Measurements from ENCODE around the gene CDC42EP5.

Gene CDC42EP5

DNA sequence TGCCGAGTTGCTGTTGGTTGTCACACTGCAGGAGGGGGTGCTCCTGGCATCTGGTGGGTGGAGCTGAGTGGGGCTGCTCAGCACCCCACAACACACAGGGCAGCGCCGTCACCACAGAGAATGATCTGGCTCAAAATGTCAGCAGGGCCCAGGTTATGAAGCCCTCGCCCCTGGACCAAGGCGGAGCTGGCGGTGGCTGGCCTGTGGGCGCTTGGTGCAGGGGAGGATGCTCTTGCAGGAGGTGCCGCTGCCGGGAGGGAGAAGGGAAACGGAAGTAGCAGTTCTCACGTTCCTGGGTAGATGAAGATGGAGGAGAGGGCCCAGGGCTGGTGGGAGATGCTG is 38.3 kb downstream of the CDC42EP5 start:
- Histone ChIP-seq H3K4me1 (ENCODE audit: control insufficient read depth, insufficient read depth, low read length, poor library complexity, severe bottlenecking) (peaks cover 13% of the 10 kb centered on the region), H3K27me3 (replicated peaks; ENCODE audit: control insufficient read depth, insufficient read depth, low read length, poor library complexity, severe bottlenecking) (peaks cover 2% of the 10 kb centered on the region), H3K27ac (ENCODE audit: insufficient read depth, low read length, poor library complexity, severe bottlenecking) (no peak overlapping the region), H3K4me3 (ENCODE audit: insufficient read depth, low read depth, low read length, poor library complexity, severe bottlenecking) (no peak overlapping the region), H3K9me3 (ENCODE audit: control insufficient read depth, low read length) (no peaks in the 10 kb centered on the region), H3K36me3 (ENCODE audit: control insufficient read depth, insufficient read depth, low read length) (peaks cover 5% of the 10 kb centered on the region)
- DNase-seq: no peak

DNA sequence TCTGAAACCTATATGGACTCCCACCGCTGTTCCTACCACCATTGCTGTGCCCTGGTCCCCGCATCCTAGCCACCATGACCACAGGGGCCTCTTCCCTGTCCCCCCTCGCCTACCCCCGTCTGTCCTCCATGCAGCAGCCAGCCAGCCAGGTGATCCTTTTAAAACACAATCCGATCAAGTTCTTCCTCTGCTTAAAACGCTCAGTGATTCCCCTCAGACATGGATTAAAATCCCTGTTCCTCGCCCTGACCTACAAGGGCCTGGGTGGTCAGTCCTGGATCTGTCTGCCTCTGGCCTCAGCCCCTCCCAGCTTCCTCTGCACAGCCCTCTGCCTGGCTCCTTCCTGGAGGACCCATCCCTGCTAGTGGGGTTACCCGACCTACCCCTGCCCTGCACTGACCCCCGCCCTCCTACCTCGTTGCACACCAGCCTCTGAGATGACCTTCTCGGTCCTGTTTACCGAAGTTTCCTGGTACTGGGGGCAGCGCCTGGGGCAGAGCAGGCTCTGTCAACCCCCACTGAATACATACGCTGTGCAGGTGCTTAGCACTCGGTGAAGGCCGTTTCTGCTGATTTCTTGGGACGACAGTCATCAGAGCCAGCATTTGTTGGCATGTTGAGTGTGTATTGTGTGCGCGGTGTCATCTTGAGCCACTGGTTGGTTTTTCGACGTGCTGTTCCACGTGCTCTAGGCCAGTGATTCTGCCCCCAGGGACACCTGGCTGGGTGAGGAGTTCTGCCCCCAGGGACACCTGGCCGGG is 38.8 kb downstream of the CDC42EP5 start:
- no peak for DNase-seq
- Histone ChIP-seq H3K4me3 (ENCODE audit: insufficient read depth, low read depth, low read length, poor library complexity, severe bottlenecking) (no peak overlapping the region), H3K27ac (ENCODE audit: insufficient read depth, low read length, poor library complexity, severe bottlenecking) (no peak overlapping the region), H3K4me1 (ENCODE audit: control insufficient read depth, insufficient read depth, low read length, poor library complexity, severe bottlenecking) (peaks cover 13% of the 10 kb centered on the region), H3K27me3 (replicated peaks; ENCODE audit: control insufficient read depth, insufficient read depth, low read length, poor library complexity, severe bottlenecking) (peaks cover 7% of the 10 kb centered on the region), H3K9me3 (ENCODE audit: control insufficient read depth, low read length) (no peaks in the 10 kb centered on the region), H3K36me3 (ENCODE audit: control insufficient read depth, insufficient read depth, low read length) (peaks cover 5% of the 10 kb centered on the region)

DNA sequence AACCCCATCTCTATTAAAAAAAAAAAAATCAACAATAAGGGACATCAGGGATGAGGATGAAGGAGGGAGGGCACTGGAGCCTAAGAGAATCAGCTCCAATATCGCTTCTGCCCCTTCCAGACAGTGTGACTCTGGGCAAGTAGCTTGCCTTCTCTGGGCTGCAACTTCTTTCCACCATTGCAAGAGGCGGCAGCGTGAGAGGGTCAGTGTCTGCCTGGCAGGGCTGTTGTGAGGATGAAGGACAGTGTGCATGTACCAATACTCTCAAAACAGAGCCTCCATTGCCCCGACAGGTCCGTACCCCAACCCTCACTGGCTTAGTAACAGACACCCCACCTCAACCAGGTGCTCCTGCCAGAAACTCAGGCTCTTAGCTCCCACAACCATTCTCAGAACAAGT is 39.4 kb downstream of the CDC42EP5 start:
- Histone ChIP-seq H3K9me3 (ENCODE audit: control insufficient read depth, low read length) (no peaks in the 10 kb centered on the region), H3K4me3 (ENCODE audit: insufficient read depth, low read depth, low read length, poor library complexity, severe bottlenecking) (no peak overlapping the region), H3K27ac (ENCODE audit: insufficient read depth, low read length, poor library complexity, severe bottlenecking) (no peak overlapping the region), H3K4me1 (ENCODE audit: control insufficient read depth, insufficient read depth, low read length, poor library complexity, severe bottlenecking) (peaks cover 13% of the 10 kb centered on the region), H3K27me3 (replicated peaks; ENCODE audit: control insufficient read depth, insufficient read depth, low read length, poor library complexity, severe bottlenecking) (peaks cover 13% of the 10 kb centered on the region), H3K36me3 (ENCODE audit: control insufficient read depth, insufficient read depth, low read length) (peaks cover 5% of the 10 kb centered on the region)
- no peak for DNase-seq

DNA sequence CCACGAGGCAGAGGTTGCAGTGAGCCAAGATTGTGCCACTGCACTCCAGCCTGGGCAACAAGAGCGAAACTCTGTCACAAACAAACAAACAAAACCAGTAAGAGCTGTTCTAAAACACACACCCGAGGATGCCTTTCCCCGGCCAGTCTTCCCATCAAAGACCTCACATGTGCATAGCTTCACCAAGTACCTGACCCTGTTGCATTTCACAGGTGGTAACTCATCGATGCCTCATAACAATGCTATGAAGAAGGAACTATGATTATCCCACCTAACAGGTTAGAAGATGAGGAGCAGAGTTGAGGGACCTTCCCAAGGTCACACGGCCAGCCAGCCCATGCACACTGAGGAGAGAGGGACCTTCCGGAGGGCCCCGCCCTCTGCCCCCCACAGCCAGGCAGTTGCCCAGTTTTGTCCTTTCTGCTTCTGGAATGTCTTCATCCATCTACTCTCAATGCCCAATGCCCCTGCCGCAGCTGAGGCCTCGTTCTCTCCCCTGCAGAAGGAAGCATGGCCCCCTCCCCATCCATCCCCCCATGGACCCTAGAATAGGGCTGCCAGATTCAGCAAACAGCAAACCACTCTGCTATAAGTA is 40.9 kb downstream of the CDC42EP5 start:
- Histone ChIP-seq H3K27ac (ENCODE audit: insufficient read depth, low read length, poor library complexity, severe bottlenecking) (no peak overlapping the region), H3K36me3 (ENCODE audit: control insufficient read depth, insufficient read depth, low read length) (peaks cover 5% of the 10 kb centered on the region), H3K4me1 (ENCODE audit: control insufficient read depth, insufficient read depth, low read length, poor library complexity, severe bottlenecking) (peaks cover 13% of the 10 kb centered on the region), H3K27me3 (replicated peaks; ENCODE audit: control insufficient read depth, insufficient read depth, low read length, poor library complexity, severe bottlenecking) (peaks cover 18% of the 10 kb centered on the region), H3K9me3 (ENCODE audit: control insufficient read depth, low read length) (no peaks in the 10 kb centered on the region), H3K4me3 (ENCODE audit: insufficient read depth, low read depth, low read length, poor library complexity, severe bottlenecking) (no peak overlapping the region)
- DNase-seq: no peak

- no peak overlapping the region for H3K4me3 ChIP-seq (ENCODE audit: insufficient read depth, low read depth, low read length, poor library complexity, severe bottlenecking)
- H3K27me3 ChIP-seq (replicated peaks; ENCODE audit: control insufficient read depth, insufficient read depth, low read length, poor library complexity, severe bottlenecking): peaks cover 18% of the 10 kb centered on the region
- no peaks in the 10 kb centered on the region for H3K9me3 ChIP-seq (ENCODE audit: control insufficient read depth, low read length)
- H3K4me1 ChIP-seq (ENCODE audit: control insufficient read depth, insufficient read depth, low read length, poor library complexity, severe bottlenecking): peaks cover 13% of the 10 kb centered on the region
- no peak for DNase-seq
- H3K36me3 ChIP-seq (ENCODE audit: control insufficient read depth, insufficient read depth, low read length): peaks cover 3% of the 10 kb centered on the region
- no peak overlapping the region for H3K27ac ChIP-seq (ENCODE audit: insufficient read depth, low read length, poor library complexity, severe bottlenecking)
Observed at GRCh38 chr19:54431255-54431838, 41.7 kb downstream of the CDC42EP5 start.

DNA sequence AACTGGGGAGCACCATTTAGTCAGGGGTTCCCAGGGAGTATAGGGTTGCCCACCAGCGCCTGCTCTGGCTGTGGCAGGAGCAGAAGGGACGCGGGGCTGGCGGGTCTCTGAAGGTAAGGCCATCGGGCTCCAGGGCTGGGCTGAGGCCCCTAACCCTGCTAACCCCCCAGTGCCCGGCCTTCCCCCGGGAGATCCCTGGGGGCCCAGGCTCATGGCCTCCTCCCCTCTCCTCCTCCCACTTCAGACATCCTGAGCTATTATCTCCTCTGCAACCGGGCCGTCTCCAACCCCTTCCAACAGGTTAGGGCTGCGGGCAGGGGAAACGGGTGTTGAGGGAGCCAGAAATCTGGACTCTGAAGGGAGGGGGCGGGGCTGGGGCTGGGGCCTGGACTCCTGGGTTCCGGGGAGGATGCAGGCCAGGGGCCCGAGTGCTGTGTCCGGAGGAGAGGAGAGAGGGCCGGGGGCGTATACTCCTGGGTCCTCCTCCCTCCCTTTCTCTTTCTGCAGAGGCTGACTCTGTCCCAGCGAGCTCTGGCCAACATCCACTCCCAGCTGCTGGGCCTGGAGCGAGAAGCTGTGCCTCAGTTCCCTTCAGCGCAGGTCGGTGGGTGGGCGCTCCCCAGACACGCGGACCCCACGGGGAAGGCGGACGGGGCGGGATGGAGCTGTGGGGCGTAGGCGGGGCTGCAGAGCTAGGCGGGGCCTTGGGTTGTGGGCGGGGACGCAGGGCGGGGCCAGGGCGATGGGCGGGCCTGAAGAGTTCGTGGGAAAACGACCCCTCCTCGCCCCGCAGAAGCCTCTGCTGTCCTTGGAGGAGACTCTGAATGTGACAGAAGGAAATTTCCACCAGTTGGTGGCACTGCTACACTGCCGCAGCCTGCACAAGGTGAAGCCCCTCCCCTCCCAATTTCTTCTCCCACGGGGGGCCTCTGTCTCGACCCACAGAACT is 42.5 kb downstream of the CDC42EP5 start:
- Histone ChIP-seq H3K27me3 (replicated peaks; ENCODE audit: control insufficient read depth, insufficient read depth, low read length, poor library complexity, severe bottlenecking) (peaks cover 18% of the 10 kb centered on the region), H3K4me3 (ENCODE audit: insufficient read depth, low read depth, low read length, poor library complexity, severe bottlenecking) (peak overlapping the region; percentile 29), H3K9me3 (ENCODE audit: control insufficient read depth, low read length) (no peaks in the 10 kb centered on the region), H3K36me3 (ENCODE audit: control insufficient read depth, insufficient read depth, low read length) (no peaks in the 10 kb centered on the region), H3K4me1 (ENCODE audit: control insufficient read depth, insufficient read depth, low read length, poor library complexity, severe bottlenecking) (peaks cover 13% of the 10 kb centered on the region), H3K27ac (ENCODE audit: insufficient read depth, low read length, poor library complexity, severe bottlenecking) (no peak overlapping the region)
- peak in 1 of 3 donors; percentile 17 for DNase-seq

DNA sequence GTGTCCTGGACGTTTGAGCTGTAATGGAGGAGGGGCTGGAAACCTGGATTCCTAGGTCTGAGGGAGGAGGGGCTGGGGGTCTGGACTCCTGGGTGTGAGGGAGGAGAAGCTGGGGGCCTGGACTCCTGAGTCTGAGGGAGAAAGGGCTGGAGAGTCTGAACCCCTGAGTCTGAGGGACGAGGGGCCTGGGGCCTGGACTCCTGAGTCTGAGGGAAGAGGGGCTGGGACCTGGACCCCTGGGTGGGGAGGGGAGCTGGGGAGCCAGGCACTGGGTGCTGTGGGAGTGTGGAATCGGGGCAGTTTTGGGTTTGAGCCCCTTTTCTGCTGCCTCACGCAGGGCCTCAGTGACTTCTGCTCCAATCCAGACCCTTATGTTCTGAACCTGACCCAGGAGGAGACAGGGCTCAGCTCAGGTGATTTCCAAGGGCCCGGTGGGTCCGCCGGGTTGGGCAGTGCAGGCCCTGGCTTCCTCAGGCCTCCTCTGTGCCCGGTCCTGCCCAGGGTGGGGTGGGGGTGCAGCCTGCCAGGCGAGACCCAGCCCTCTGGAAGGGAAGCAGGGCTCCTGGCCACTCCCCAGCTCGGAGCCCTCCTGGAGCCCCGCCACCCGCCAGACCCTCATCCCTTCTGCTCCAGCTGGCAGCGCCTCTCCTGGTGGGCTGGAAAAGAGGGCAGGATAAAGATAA is 43.4 kb downstream of the CDC42EP5 start:
- Histone ChIP-seq H3K27ac (ENCODE audit: insufficient read depth, low read length, poor library complexity, severe bottlenecking) (no peak overlapping the region), H3K9me3 (ENCODE audit: control insufficient read depth, low read length) (no peaks in the 10 kb centered on the region), H3K36me3 (ENCODE audit: control insufficient read depth, insufficient read depth, low read length) (no peaks in the 10 kb centered on the region), H3K4me3 (ENCODE audit: insufficient read depth, low read depth, low read length, poor library complexity, severe bottlenecking) (no peak overlapping the region), H3K4me1 (ENCODE audit: control insufficient read depth, insufficient read depth, low read length, poor library complexity, severe bottlenecking) (peaks cover 10% of the 10 kb centered on the region), H3K27me3 (replicated peaks; ENCODE audit: control insufficient read depth, insufficient read depth, low read length, poor library complexity, severe bottlenecking) (peaks cover 18% of the 10 kb centered on the region)
- no peak for DNase-seq

GRCh38 chr19:54429176-54429495 is 44.0 kb downstream of the CDC42EP5 start:
- Histone ChIP-seq H3K27me3 (replicated peaks; ENCODE audit: control insufficient read depth, insufficient read depth, low read length, poor library complexity, severe bottlenecking) (peaks cover 18% of the 10 kb centered on the region), H3K4me1 (ENCODE audit: control insufficient read depth, insufficient read depth, low read length, poor library complexity, severe bottlenecking) (peaks cover 10% of the 10 kb centered on the region), H3K27ac (ENCODE audit: insufficient read depth, low read length, poor library complexity, severe bottlenecking) (no peak overlapping the region), H3K36me3 (ENCODE audit: control insufficient read depth, insufficient read depth, low read length) (no peaks in the 10 kb centered on the region), H3K9me3 (ENCODE audit: control insufficient read depth, low read length) (no peaks in the 10 kb centered on the region), H3K4me3 (ENCODE audit: insufficient read depth, low read depth, low read length, poor library complexity, severe bottlenecking) (no peak overlapping the region)
- DNase-seq: no peak

GRCh38 chr19:54428323-54429175 is 44.5 kb downstream of the CDC42EP5 start:
- H3K36me3 ChIP-seq (ENCODE audit: control insufficient read depth, insufficient read depth, low read length): no peaks in the 10 kb centered on the region
- no peak for DNase-seq
- H3K27me3 ChIP-seq (replicated peaks; ENCODE audit: control insufficient read depth, insufficient read depth, low read length, poor library complexity, severe bottlenecking): peaks cover 18% of the 10 kb centered on the region
- no peak overlapping the region for H3K4me3 ChIP-seq (ENCODE audit: insufficient read depth, low read depth, low read length, poor library complexity, severe bottlenecking)
- no peaks in the 10 kb centered on the region for H3K9me3 ChIP-seq (ENCODE audit: control insufficient read depth, low read length)
- H3K4me1 ChIP-seq (ENCODE audit: control insufficient read depth, insufficient read depth, low read length, poor library complexity, severe bottlenecking): peaks cover 10% of the 10 kb centered on the region
- no peak overlapping the region for H3K27ac ChIP-seq (ENCODE audit: insufficient read depth, low read length, poor library complexity, severe bottlenecking)
